AG09319 (cell line): ENCODE results near the gene EEF1AKMT2.
"Not testable (repeated sequence)": the region's sequence is repeated elsewhere in the genome, so short reads cannot be mapped to it uniquely, and the experiment has no call there.

ENCODE experiments used
- DNase-seq: peaks from one replicate; pipeline ENCODE4 v3.0.0-alpha.2; 2010; ENCODE audit warnings: low read depth; ENCODE audit errors: extremely low read depth
- CTCF ChIP-seq: IDR thresholded peaks from 2 replicates; pipeline ENCODE4 v1.5.1; 2011; ENCODE audit warnings: low read depth, mild to moderate bottlenecking, inconsistent platforms, low read length, moderate library complexity

Gene EEF1AKMT2

DNA sequence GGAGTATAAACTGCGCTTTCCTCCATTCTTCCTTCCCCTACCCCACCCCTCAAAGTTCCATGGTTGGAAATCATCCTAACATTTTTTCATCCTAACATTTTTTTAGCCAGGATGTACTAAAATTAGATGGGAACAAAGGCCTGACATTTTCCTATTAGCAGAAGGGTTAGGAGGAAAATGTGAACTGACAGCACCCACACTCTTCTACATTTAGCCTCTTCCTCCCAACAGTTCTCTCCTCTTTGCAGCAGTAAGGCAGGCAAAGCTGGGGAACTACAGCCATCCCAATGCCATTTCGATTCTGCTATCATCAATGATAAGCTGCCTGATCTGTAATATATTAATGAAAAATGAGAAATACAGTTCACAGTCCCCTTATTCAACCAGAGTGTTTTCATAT lies 36.1 kb downstream of the EEF1AKMT2 start:
- no peak for TF ChIP-seq CTCF
- no peak for DNase-seq

DNA sequence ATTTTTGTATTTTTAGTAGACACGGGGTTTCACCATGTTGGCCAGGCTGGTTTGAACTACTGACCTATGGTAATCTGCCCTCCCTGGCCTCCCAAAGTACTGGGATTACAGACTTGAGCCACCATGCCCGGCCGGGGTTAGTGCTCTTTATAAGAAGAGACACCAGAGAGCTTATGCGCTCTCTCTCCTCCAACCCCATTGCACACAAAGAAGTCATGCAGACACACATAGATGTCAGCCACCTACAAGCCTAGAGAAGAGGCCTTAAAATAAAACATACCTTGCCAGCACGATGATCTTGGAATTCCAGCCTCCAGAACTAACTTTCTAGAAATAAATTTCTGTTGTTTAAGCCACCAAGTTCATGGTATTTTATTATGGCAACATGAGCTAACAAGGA lies 37.5 kb downstream of the EEF1AKMT2 start:
- TF ChIP-seq CTCF = no peak
- no peak for DNase-seq

- DNase-seq = no peak
- no peak for TF ChIP-seq CTCF
Observed at GRCh38 chr10:124748953-124749645, 42.6 kb downstream of the EEF1AKMT2 start.

DNA sequence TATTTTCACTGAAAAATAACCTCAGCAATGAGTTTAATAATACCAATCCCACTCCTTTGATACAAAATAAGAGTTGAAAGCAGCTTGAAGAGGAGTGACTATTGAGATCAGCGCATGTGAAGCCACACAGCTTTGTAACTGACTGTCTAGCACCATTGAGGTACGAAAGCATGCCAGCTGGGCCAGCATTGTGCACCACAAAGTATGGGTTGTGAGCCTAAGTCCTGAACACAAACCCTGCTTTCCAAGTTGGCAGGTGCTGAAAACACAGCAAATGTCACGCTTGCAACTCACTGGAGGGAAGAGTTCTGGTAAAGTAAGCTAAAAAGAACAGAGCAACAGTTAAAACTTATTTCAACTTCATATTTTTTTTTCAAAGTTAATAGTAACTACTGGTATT lies 43.5 kb downstream of the EEF1AKMT2 start:
- no peak for TF ChIP-seq CTCF

DNA sequence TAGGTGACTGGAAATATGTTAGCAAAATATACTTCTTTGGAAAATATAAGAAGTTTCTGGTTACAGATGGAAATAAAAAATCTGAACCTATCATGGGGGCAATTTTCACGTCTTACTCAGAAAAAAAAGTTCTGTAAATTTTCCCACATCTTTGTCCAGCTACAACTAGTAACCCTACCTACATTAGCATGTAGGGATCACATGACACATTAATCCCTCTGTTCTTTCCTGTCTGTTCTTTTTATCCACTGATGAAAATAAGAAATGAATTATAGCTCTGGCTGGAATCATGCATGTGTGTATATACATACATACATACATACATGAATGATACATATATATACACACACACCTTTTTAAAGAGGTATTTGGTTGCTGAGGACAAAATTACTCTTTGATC lies 43.9 kb downstream of the EEF1AKMT2 start:
- no peak for TF ChIP-seq CTCF
- DNase-seq = no peak

More for the DNA sequence above, 43.5 kb downstream of the EEF1AKMT2 start:
- DNase-seq = no peak

DNA sequence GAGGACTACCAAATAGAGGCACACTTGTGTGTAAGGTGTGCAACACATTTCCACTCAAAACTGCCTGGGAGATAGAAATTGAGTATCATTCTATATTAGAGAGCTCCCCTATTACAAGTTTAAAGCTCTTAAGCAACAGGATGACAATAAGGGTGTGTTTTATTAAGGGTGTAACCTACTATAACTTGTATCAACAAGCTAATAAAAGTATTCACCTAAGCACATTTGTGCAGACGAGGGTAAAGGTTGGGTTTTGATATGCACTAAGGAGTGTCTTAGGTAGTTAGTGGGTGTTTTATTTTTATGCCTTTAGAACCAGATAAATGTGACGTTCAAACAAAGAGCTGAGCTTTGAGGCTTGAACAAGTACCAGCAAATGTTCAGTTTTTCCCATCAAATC lies 44.7 kb downstream of the EEF1AKMT2 start:
- DNase-seq = no peak
- no peak for TF ChIP-seq CTCF

DNA sequence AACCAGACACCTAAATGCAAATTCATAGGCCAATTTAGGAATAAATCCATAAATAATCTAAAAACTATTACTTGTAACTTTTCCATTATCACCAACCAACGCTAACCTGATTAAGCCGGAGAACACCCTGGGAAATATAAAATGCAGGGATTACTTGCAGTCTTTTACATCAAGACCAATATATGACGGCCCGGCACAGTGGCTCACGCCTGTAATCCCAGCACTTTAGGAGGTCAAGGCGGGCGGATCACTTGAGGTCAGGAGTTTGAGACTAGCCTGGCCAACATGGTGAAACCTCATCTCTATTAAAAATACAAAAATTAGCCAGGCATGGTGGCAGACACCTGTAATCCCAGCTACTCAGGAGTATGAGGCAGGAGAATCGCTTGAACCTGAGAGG lies 45.2 kb downstream of the EEF1AKMT2 start:
- not testable (repeated sequence) for DNase-seq

- DNase-seq = no peak
- peak; percentile 25 for TF ChIP-seq CTCF
Observed at GRCh38 chr10:124745673-124746072, 46.0 kb downstream of the EEF1AKMT2 start.
